ENCODE data around the gene YIF1A. TPM values are rescaled to one million over a fixed set of nuclear protein-coding genes. Genes with fewer than 3 reads are reported as not detected.
"Not testable (repeated sequence)": the region's sequence is repeated elsewhere in the genome, so short reads cannot be mapped to it uniquely, and the experiment has no call there.

YIF1A gene
- total RNA-seq, 2 donors from 2014 or later, result 63.9 to 73.6 TPM

- intact Hi-C loops (cut with DNase I), result no loop called here
- no peak for DNase-seq (ENCODE audit: low spot score)
Observed at GRCh38 chr11:66263231-66263630, 25.7 kb downstream of the YIF1A start.

- intact Hi-C loops (cut with DNase I), result no loop called here
- no peak for DNase-seq (ENCODE audit: low spot score)
Observed at GRCh38 chr11:66262696-66263095, 26.2 kb downstream of the YIF1A start.

- intact Hi-C loops (cut with DNase I), result no loop called here
- no peak for DNase-seq (ENCODE audit: low spot score)
Observed at GRCh38 chr11:66262191-66262590, 26.8 kb downstream of the YIF1A start.

GRCh38 chr11:66261578-66261977, 27.4 kb downstream of the YIF1A start:
- intact Hi-C loops (cut with DNase I), result no loop called here
- no peak for DNase-seq (ENCODE audit: low spot score)

- intact Hi-C loops (cut with DNase I), result no loop called here
Observed at GRCh38 chr11:66259956-66260355, 29.0 kb downstream of the YIF1A start.

GRCh38 chr11:66259225-66259624, 29.7 kb downstream of the YIF1A start:
- intact Hi-C loops (cut with DNase I), result no loop called here
- no peak for DNase-seq (ENCODE audit: low spot score)

More at GRCh38 chr11:66259956-66260355, 29.0 kb downstream of the YIF1A start:
- no peak for DNase-seq (ENCODE audit: low spot score)

GRCh38 chr11:66258473-66258893, 30.5 kb downstream of the YIF1A start:
- no peak for DNase-seq (ENCODE audit: low spot score)
- intact Hi-C loops (cut with DNase I), result no loop called here

GRCh38 chr11:66253081-66253480, 35.9 kb downstream of the YIF1A start:
- DNase-seq (ENCODE audit: low spot score); intact Hi-C loops (cut with DNase I): not testable (repeated sequence)

GRCh38 chr11:66251809-66252208, 37.1 kb downstream of the YIF1A start:
- no peak for DNase-seq (ENCODE audit: low spot score)
- intact Hi-C loops (cut with DNase I), result no loop called here

- intact Hi-C loops (cut with DNase I), result no loop called here
- DNase-seq (ENCODE audit: low spot score), result no peak
Observed at GRCh38 chr11:66248903-66249302, 40.0 kb downstream of the YIF1A start.

- intact Hi-C loops (cut with DNase I), result no loop called here
- DNase-seq (ENCODE audit: low spot score), result no peak
Observed at GRCh38 chr11:66247801-66248200, 41.1 kb downstream of the YIF1A start.

GRCh38 chr11:66247295-66247694, 41.6 kb downstream of the YIF1A start:
- intact Hi-C loops (cut with DNase I), result no loop called here
- no peak for DNase-seq (ENCODE audit: low spot score)

- intact Hi-C loops (cut with DNase I), result loop anchor here in 1 of 2 donors (1.0 kb wide), 1 partner anchor 17 kb away; no protein-coding TSS in a partner anchor
- DNase-seq (ENCODE audit: low spot score), result no peak
Observed at GRCh38 chr11:66243782-66244535, 45.0 kb downstream of the YIF1A start.

GRCh38 chr11:66242095-66242765, 46.7 kb downstream of the YIF1A start:
- DNase-seq (ENCODE audit: low spot score), result no peak
- intact Hi-C loops (cut with DNase I), result no loop called here

GRCh38 chr11:66240781-66241136, 48.2 kb downstream of the YIF1A start:
- no peak for DNase-seq (ENCODE audit: low spot score)
- intact Hi-C loops (cut with DNase I), result no loop called here

- intact Hi-C loops (cut with DNase I), result no loop called here
- DNase-seq (ENCODE audit: low spot score), result no peak
Observed at GRCh38 chr11:66239998-66240780, 48.8 kb downstream of the YIF1A start.

GRCh38 chr11:66239511-66239910, 49.4 kb downstream of the YIF1A start:
- intact Hi-C loops (cut with DNase I), result no loop called here

GRCh38 chr11:66238786-66239413, 50.0 kb downstream of the YIF1A start:
- intact Hi-C loops (cut with DNase I), result no loop called here
- DNase-seq (ENCODE audit: low spot score), result no peak

More at GRCh38 chr11:66239511-66239910, 49.4 kb downstream of the YIF1A start:
- no peak for DNase-seq (ENCODE audit: low spot score)

GRCh38 chr11:66237867-66238266, 51.1 kb downstream of the YIF1A start:
- intact Hi-C loops (cut with DNase I), result no loop called here

GRCh38 chr11:66235141-66235540, 53.8 kb downstream of the YIF1A start:
- intact Hi-C loops (cut with DNase I), result no loop called here
- DNase-seq (ENCODE audit: low spot score), result no peak

More at GRCh38 chr11:66237867-66238266, 51.1 kb downstream of the YIF1A start:
- DNase-seq (ENCODE audit: low spot score), result no peak
